Liver (tissue), 3 donors: ENCODE data around the gene PMFBP1.

Experiments
- CTCF ChIP-seq: fragments of 150-350 bp; IDR thresholded peaks from 2 replicates; pipeline ENCODE4 v1.5.1; 2017; ENCODE audit warnings: improper control_type of control experiment, low read depth, low read length; ENCODE audit not compliant: missing input control
- FOXA1 ChIP-seq: IDR thresholded peaks from 2 replicates; pipeline ENCODE4 v1.6.1; 2016; ENCODE audit warnings: antibody characterized with exemption
- GABPA ChIP-seq, 2 donors: IDR thresholded peaks in 1 of 2; conservative IDR thresholded peaks in 1 of 2; 2 replicates each; pipeline ENCODE4 v1.6.1; 2016; ENCODE audit warnings: antibody characterized with exemption in 2 of 2, mild to moderate bottlenecking in 1 of 2, moderate library complexity in 1 of 2
- MAX ChIP-seq: IDR thresholded peaks from 2 replicates; pipeline ENCODE4 v1.6.1; 2016; ENCODE audit warnings: antibody characterized with exemption
- RAD21 ChIP-seq, 2 donors: IDR thresholded peaks; 2 replicates each; pipeline ENCODE4 v1.6.1; 2016; ENCODE audit warnings: antibody characterized with exemption in 2 of 2, mild to moderate bottlenecking in 2 of 2
- SP1 ChIP-seq: IDR thresholded peaks from 2 replicates; pipeline ENCODE4 v1.6.1; 2018; ENCODE audit warnings: antibody characterized with exemption, mild to moderate bottlenecking
- TAF1 ChIP-seq: conservative IDR thresholded peaks from 2 replicates; pipeline ENCODE4 v1.6.1; 2016; ENCODE audit warnings: antibody characterized with exemption, mild to moderate bottlenecking
- YY1 ChIP-seq: IDR thresholded peaks from 2 replicates; pipeline ENCODE4 v1.6.1; 2016; ENCODE audit warnings: antibody characterized with exemption, mild to moderate bottlenecking
- ZBTB33 ChIP-seq: IDR thresholded peaks from 2 replicates; pipeline ENCODE4 v1.6.1; 2016; ENCODE audit warnings: antibody characterized with exemption
- donor health status: healthy.
- donor health status: healthy.

GRCh38 chr16:72171236-72171635, 719 bp downstream of the PMFBP1 start:
- TF ChIP-seq RAD21 (IDR thresholded peaks at IDR 0.05) = no peak
- no peak for TF ChIP-seq CTCF
- TF ChIP-seq GABPA (IDR thresholded peaks at IDR 0.05 in 1 of 2, conservative IDR thresholded peaks at IDR 0.05 in 1 of 2) = no peak
- TF ChIP-seq TAF1 = no peak
- TF ChIP-seq FOXA1 = no peak
- TF ChIP-seq SP1 = no peak
- TF ChIP-seq ZBTB33 = no peak
- TF ChIP-seq MAX = no peak
- TF ChIP-seq YY1 = no peak
